Activated naive CD8-positive, alpha-beta T cell (primary cell): ENCODE data around the gene BANK1.

Source experiments
- H3K27ac Mint-ChIP-seq: one replicate; pipeline ENCODE4 v1.8.0; 2021; ENCODE audit warnings: mixed read lengths
- H3K27me3 Mint-ChIP-seq: one replicate; pipeline ENCODE4 v1.8.0; 2021; ENCODE audit warnings: mixed read lengths
- H3K36me3 Mint-ChIP-seq: one replicate; pipeline ENCODE4 v1.8.0; 2021; ENCODE audit warnings: mixed read lengths
- H3K4me1 Mint-ChIP-seq: one replicate; pipeline ENCODE4 v1.8.0; 2021; ENCODE audit warnings: low read depth, mixed read lengths
- H3K4me3 Mint-ChIP-seq: one replicate; pipeline ENCODE4 v1.8.0; 2021; ENCODE audit warnings: mild to moderate bottlenecking, mixed read lengths
- H3K9me3 Mint-ChIP-seq: one replicate; pipeline ENCODE4 v1.8.0; 2021; ENCODE audit warnings: low read depth, mixed read lengths

BANK1 gene, protein sequence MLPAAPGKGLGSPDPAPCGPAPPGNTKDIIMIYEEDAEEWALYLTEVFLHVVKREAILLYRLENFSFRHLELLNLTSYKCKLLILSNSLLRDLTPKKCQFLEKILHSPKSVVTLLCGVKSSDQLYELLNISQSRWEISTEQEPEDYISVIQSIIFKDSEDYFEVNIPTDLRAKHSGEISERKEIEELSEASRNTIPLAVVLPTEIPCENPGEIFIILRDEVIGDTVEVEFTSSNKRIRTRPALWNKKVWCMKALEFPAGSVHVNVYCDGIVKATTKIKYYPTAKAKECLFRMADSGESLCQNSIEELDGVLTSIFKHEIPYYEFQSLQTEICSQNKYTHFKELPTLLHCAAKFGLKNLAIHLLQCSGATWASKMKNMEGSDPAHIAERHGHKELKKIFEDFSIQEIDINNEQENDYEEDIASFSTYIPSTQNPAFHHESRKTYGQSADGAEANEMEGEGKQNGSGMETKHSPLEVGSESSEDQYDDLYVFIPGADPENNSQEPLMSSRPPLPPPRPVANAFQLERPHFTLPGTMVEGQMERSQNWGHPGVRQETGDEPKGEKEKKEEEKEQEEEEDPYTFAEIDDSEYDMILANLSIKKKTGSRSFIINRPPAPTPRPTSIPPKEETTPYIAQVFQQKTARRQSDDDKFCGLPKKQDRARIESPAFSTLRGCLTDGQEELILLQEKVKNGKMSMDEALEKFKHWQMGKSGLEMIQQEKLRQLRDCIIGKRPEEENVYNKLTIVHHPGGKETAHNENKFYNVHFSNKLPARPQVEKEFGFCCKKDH

GRCh38 chr4:101790521-101791181 is at the start of gene BANK1:
Gene BANK1 (plus strand): TSS chr4:101790730. CDS start chr4:101790881, 151 bp downstream.
- H3K4me3 Mint-ChIP-seq, result peak within 1 kb of the TSS; percentile 86
- peaks cover 7% of the 10 kb centered on the region for H3K4me1 Mint-ChIP-seq
- H3K27ac Mint-ChIP-seq, result no peak within 1 kb of the TSS
- peaks cover 25% of the 10 kb centered on the region for H3K27me3 Mint-ChIP-seq
- peaks cover 5% of the 10 kb centered on the region for H3K36me3 Mint-ChIP-seq
- H3K9me3 Mint-ChIP-seq, result peaks cover 4% of the 10 kb centered on the region

GRCh38 chr4:101753721-101754120 is 36.8 kb upstream of the BANK1 start:
- Mint-ChIP-seq H3K36me3 (no peaks in the 10 kb centered on the region), H3K9me3 (no peaks in the 10 kb centered on the region), H3K4me3 (no peak overlapping the region), H3K27me3 (no peaks in the 10 kb centered on the region), H3K27ac (no peak overlapping the region), H3K4me1 (no peaks in the 10 kb centered on the region)

- H3K27me3 Mint-ChIP-seq, result no peaks in the 10 kb centered on the region
- no peaks in the 10 kb centered on the region for H3K9me3 Mint-ChIP-seq
- H3K27ac Mint-ChIP-seq, result no peak overlapping the region
- H3K36me3 Mint-ChIP-seq, result no peaks in the 10 kb centered on the region
- H3K4me3 Mint-ChIP-seq, result no peak overlapping the region
- no peaks in the 10 kb centered on the region for H3K4me1 Mint-ChIP-seq
Observed at GRCh38 chr4:101756181-101756580, 34.3 kb upstream of the BANK1 start.

GRCh38 chr4:101761405-101761804 is 29.1 kb upstream of the BANK1 start:
- Mint-ChIP-seq H3K4me1 (no peaks in the 10 kb centered on the region), H3K4me3 (no peak overlapping the region), H3K36me3 (no peaks in the 10 kb centered on the region), H3K9me3 (peaks cover 1% of the 10 kb centered on the region), H3K27ac (no peak overlapping the region), H3K27me3 (no peaks in the 10 kb centered on the region)

DNA sequence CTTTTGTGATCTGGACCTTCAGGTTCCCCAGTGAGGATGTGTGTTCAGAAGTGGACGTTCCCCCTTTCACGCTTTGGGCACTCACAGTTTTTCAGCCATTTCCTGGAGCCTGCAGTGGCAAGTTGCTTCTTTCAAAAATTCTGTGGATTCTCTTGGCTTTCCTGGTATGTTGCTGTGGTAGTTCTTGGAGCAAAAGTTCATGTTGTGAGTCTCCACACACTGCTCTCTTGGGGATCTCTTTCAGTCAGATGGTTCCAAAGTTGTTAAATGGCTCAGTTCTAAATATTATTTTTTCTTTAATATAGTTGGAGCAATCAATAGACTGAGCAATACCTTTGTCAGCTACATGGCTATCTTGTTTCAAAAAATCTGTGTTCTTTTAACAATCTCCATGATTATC is 28.5 kb upstream of the BANK1 start:
- H3K27me3 Mint-ChIP-seq, result peaks cover 3% of the 10 kb centered on the region
- H3K9me3 Mint-ChIP-seq, result peaks cover 8% of the 10 kb centered on the region
- no peaks in the 10 kb centered on the region for H3K4me1 Mint-ChIP-seq
- H3K36me3 Mint-ChIP-seq, result no peaks in the 10 kb centered on the region
- H3K27ac Mint-ChIP-seq, result no peak overlapping the region
- no peak overlapping the region for H3K4me3 Mint-ChIP-seq

DNA sequence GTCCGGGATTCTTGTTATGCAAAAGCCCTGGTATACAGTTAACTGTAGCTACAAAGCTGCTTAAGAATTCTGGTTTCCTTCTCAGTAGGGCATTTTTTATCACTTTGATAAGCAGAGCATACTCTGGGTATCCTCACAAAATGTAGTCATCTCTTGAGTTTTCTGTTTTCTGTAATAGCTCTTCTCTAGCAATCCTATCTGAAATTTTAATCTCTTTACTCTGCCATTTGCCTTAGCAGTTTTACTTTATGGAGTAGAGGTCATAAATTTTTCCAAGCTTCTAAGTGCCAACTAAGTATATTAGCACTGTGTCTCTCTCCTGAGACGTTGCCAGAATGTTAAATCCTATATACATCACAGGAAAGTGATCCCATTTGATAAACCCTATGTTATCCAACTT is 28.0 kb upstream of the BANK1 start:
- H3K27me3 Mint-ChIP-seq, result peaks cover 4% of the 10 kb centered on the region
- H3K4me3 Mint-ChIP-seq, result no peak overlapping the region
- H3K36me3 Mint-ChIP-seq, result no peaks in the 10 kb centered on the region
- H3K4me1 Mint-ChIP-seq, result no peaks in the 10 kb centered on the region
- no peak overlapping the region for H3K27ac Mint-ChIP-seq
- peaks cover 13% of the 10 kb centered on the region for H3K9me3 Mint-ChIP-seq

DNA sequence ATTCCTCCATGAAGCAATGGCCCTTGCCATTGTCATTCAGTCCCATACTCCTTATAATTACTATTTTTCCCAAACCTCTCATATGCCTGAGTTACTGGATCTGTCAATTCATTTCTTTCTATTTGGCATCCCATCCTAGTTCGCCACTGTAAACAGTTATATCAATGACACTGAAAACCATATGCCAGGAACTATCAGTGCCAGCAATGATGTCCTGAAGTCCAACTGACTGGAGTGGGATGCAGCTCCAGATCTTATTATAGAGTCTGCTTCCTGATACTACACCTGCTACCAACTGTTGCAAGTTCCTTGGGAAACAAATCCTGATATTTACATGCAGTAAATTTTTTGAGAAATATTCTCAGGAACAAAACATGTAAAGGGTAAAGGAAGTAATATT is 27.0 kb upstream of the BANK1 start:
- no peaks in the 10 kb centered on the region for H3K4me1 Mint-ChIP-seq
- H3K36me3 Mint-ChIP-seq, result no peaks in the 10 kb centered on the region
- peaks cover 4% of the 10 kb centered on the region for H3K27me3 Mint-ChIP-seq
- peaks cover 13% of the 10 kb centered on the region for H3K9me3 Mint-ChIP-seq
- no peak overlapping the region for H3K4me3 Mint-ChIP-seq
- H3K27ac Mint-ChIP-seq, result no peak overlapping the region

DNA sequence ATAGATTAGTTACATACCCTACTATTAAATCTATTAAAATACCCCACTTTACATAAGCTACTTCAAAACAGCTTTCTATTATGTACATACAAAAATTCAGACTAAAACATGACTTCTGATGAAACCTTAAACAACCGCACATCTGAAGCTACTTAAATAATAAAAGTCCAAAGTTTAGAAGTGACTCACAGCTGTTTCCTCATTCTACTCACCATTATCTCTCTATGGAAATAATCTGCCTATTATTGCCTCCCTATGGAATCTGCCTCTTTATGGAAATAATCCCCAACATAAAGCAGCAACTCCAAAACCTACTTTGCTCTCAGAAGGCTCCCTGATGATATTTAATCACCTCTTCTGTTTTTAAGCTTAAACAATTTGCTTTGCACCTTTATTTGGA is 15.7 kb upstream of the BANK1 start:
- Mint-ChIP-seq H3K27ac (no peak overlapping the region), H3K4me3 (no peak overlapping the region), H3K9me3 (peaks cover 6% of the 10 kb centered on the region), H3K36me3 (no peaks in the 10 kb centered on the region), H3K27me3 (peaks cover 2% of the 10 kb centered on the region), H3K4me1 (no peaks in the 10 kb centered on the region)

DNA sequence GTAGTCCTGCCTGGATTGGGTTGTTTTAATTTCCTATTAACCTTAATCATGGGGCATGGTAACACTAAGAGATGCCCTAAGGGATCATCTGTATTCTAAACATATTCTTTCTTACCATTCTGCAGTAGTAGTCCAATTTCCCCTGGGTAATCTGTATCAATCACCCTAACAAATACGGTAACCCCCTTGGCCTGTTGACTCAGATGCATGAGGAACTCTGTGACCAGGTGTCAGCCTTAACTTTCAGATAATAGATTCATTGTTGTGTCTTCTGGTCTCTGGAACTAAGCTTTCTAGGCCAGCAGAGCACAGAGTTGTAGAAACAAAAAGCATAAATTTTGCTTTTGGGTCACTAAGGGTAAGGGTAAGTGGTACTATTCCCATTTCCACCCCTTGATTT is 13.1 kb upstream of the BANK1 start:
- Mint-ChIP-seq H3K27me3 (peaks cover 3% of the 10 kb centered on the region), H3K4me3 (no peak overlapping the region), H3K36me3 (no peaks in the 10 kb centered on the region)

GRCh38 chr4:101780284-101780683 is 10.2 kb upstream of the BANK1 start:
- no peak overlapping the region for H3K27ac Mint-ChIP-seq
- H3K4me3 Mint-ChIP-seq, result no peak overlapping the region

More for the DNA sequence above, 13.1 kb upstream of the BANK1 start:
- no peaks in the 10 kb centered on the region for H3K4me1 Mint-ChIP-seq
- H3K9me3 Mint-ChIP-seq, result no peaks in the 10 kb centered on the region
- H3K27ac Mint-ChIP-seq, result no peak overlapping the region

DNA sequence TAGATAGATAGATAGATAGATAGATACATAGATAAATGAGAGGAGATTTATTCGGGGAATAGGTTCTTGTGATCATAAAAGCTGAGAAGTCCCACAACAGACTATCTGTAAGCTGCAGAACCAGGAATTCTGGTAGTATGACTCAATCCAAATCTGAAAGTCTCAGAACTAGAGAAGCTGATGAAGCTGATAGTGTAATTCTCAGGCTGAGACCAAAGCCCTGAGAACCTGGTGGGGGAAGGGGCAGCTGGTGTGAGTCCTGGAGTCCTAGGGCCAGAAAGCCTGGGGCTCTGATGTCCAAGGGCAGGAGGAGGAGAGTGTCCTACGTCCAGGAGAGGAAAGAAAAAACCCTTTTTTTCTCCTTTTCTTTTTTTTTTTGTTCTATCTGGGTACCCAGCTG is 8.0 kb upstream of the BANK1 start:
- H3K4me3 Mint-ChIP-seq, result no peak overlapping the region
- no peak overlapping the region for H3K27ac Mint-ChIP-seq
- peaks cover 9% of the 10 kb centered on the region for H3K27me3 Mint-ChIP-seq
- peaks cover 4% of the 10 kb centered on the region for H3K9me3 Mint-ChIP-seq
- H3K36me3 Mint-ChIP-seq, result peaks cover 5% of the 10 kb centered on the region
- H3K4me1 Mint-ChIP-seq, result no peaks in the 10 kb centered on the region

More at GRCh38 chr4:101780284-101780683, 10.2 kb upstream of the BANK1 start:
- Mint-ChIP-seq H3K9me3 (no peaks in the 10 kb centered on the region), H3K4me1 (no peaks in the 10 kb centered on the region), H3K27me3 (peaks cover 6% of the 10 kb centered on the region), H3K36me3 (no peaks in the 10 kb centered on the region)

DNA sequence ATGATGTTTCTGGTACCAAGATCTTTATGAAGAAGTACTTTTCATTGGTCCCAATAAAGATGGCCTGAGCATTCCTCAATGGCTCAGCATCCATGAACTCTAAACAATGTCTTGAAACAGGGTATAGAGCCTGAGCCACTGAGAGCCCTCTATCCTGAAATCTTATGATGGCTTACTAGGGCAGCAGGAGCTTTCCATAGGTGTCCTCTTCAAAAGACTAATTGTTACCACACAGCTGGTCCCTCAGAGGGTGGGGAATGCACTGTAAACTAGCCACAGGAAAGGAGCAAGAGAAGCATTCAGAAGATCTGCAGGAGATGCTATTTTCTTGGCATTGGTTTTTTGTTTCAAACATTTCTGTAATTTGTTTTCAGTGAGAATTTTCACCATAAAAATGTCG is 5.6 kb upstream of the BANK1 start:
- Mint-ChIP-seq H3K36me3 (peaks cover 5% of the 10 kb centered on the region), H3K27me3 (peaks cover 11% of the 10 kb centered on the region), H3K4me3 (no peak overlapping the region), H3K9me3 (peaks cover 4% of the 10 kb centered on the region), H3K4me1 (no peaks in the 10 kb centered on the region), H3K27ac (no peak overlapping the region)

DNA sequence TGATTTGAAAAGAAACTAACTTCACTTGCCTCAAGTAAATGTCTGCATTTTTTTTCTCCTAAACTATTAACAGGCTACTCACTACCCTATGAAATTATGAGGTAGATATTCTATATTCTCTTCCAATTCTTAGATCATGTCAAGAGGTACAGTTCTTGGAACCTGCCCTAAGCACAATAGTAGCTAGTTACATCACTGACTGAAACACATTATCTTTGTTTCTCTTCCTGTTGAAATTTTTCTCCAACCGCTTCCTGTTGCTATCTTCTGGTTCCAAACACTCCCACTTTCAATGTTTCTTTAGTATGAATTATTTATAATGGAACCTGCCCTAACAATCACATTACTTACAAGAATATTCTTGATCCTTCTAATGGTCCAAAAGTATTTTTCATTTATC is 5.0 kb upstream of the BANK1 start:
- peaks cover 4% of the 10 kb centered on the region for H3K9me3 Mint-ChIP-seq
- H3K4me1 Mint-ChIP-seq, result peaks cover 4% of the 10 kb centered on the region
- peaks cover 5% of the 10 kb centered on the region for H3K36me3 Mint-ChIP-seq
- no peak overlapping the region for H3K4me3 Mint-ChIP-seq
- H3K27ac Mint-ChIP-seq, result no peak overlapping the region
- H3K27me3 Mint-ChIP-seq, result peaks cover 13% of the 10 kb centered on the region

DNA sequence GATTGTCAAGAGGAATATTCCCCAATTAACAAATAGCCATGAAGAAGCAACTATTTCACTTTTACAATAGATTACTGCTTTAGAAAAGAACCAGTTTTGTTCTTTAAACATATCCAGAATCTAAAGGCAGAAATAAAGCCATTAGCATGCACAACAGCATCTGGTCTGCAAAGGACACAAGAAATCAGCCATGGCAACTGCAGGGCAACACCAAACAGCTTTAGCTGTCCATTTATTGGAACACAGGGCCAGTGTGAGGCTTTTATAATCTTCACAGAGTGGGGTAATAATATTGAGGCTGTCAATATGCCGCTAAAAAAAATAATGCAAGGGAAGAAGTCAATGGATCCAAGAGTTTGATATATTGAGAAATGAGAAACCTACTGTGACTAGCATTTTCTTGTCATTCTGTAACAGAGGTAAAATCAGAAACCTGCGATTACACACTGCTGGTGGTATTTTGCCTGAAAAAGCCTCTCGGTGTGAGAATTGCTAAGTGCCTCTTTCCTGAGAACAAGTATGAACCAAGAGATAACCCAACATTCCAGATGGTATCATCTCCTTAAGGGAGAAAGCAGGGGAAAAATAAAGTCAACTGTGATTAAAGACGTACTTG is 2.7 kb upstream of the BANK1 start:
- Mint-ChIP-seq H3K27me3 (peaks cover 19% of the 10 kb centered on the region), H3K27ac (no peak overlapping the region), H3K9me3 (peaks cover 4% of the 10 kb centered on the region), H3K4me3 (no peak overlapping the region), H3K36me3 (peaks cover 5% of the 10 kb centered on the region), H3K4me1 (peaks cover 7% of the 10 kb centered on the region)

GRCh38 chr4:101791182-101791558 is 640 bp downstream of the BANK1 start:
- Mint-ChIP-seq H3K9me3 (peaks cover 4% of the 10 kb centered on the region), H3K27me3 (peaks cover 28% of the 10 kb centered on the region), H3K4me1 (peaks cover 7% of the 10 kb centered on the region), H3K27ac (no peak overlapping the region), H3K4me3 (peak overlapping the region; percentile 86), H3K36me3 (peaks cover 5% of the 10 kb centered on the region)
